GM12891 (cell line): ENCODE measurements around the gene CDK19.

Source experiments
- PAX5 ChIP-seq: IDR thresholded peaks from 2 replicates; pipeline ENCODE4 v1.6.1; 2011; ENCODE audit warnings: low read length, moderate library complexity, mild to moderate bottlenecking; ENCODE audit not compliant: insufficient read depth, severe bottlenecking
- POLR2A ChIP-seq: IDR thresholded peaks from 2 replicates; pipeline ENCODE4 v1.6.1; 2011; ENCODE audit warnings: low read depth, low read length, control low read depth
- POLR2AphosphoS5 ChIP-seq: IDR thresholded peaks from 2 replicates; pipeline ENCODE4 v1.6.1; 2011; ENCODE audit warnings: low read depth, low read length, control low read depth
- POU2F2 ChIP-seq: IDR thresholded peaks from 2 replicates; pipeline ENCODE4 v1.6.1; 2011; ENCODE audit warnings: low read depth, mild to moderate bottlenecking, control low read depth, low read length, moderate library complexity
- SPI1 ChIP-seq: IDR thresholded peaks from 2 replicates; pipeline ENCODE4 v1.6.1; 2011; ENCODE audit warnings: low read depth, low read length, control low read depth
- TAF1 ChIP-seq: IDR thresholded peaks from 2 replicates; pipeline ENCODE4 v1.6.1; 2011; ENCODE audit warnings: low read depth, low read length, control low read depth

GRCh38 chr6:110633731-110634213 lies 181.5 kb downstream of the CDK19 start:
- TF ChIP-seq SPI1 = no peak
- no peak for TF ChIP-seq POLR2A
- no peak for TF ChIP-seq POU2F2
- no peak for TF ChIP-seq POLR2AphosphoS5
- TF ChIP-seq PAX5 = no peak
- no peak for TF ChIP-seq TAF1
